Limb (tissue), 2 donors: ENCODE measurements around the gene IFNA2.
"Not testable (repeated sequence)": the region's sequence is repeated elsewhere in the genome, so short reads cannot be mapped to it uniquely, and the experiment has no call there.

Experiments
- DNase-seq, 2 donors: peaks; one replicate each; pipeline ENCODE4 v3.0.0-alpha.2; 2016; ENCODE audit errors: extremely low spot score in 2 of 2

IFNA2 gene

GRCh38 chr9:21385131-21385670, at the start of gene IFNA2:
TSS of gene IFNA2 (minus strand) at chr9:21385398. CDS start at chr9:21385329, 69 bp downstream.
- DNase-seq: no peak

- DNase-seq: not testable (repeated sequence)
These were observed 49.8 kb upstream of the IFNA2 start for GRCh38 chr9:21435015-21435383.

- DNase-seq: peak in 1 of 2 donors; percentile 40
These were observed 49.2 kb upstream of the IFNA2 start for GRCh38 chr9:21434202-21435014.

GRCh38 chr9:21432672-21433425, 47.7 kb upstream of the IFNA2 start:
- DNase-seq: no peak

- no peak for DNase-seq
These were observed 44.0 kb upstream of the IFNA2 start for GRCh38 chr9:21429191-21429590.

GRCh38 chr9:21428235-21428634, 43.0 kb upstream of the IFNA2 start:
- no peak for DNase-seq

- no peak for DNase-seq
These were observed 30.5 kb upstream of the IFNA2 start for GRCh38 chr9:21415493-21416267.

- DNase-seq: no peak
These were observed 29.2 kb upstream of the IFNA2 start for GRCh38 chr9:21414220-21414940.

- no peak for DNase-seq
These were observed 28.4 kb upstream of the IFNA2 start for GRCh38 chr9:21413624-21414023.

GRCh38 chr9:21413151-21413550, 28.0 kb upstream of the IFNA2 start:
- no peak for DNase-seq

- DNase-seq: no peak
These were observed 26.9 kb upstream of the IFNA2 start for GRCh38 chr9:21412107-21412506.

GRCh38 chr9:21408817-21409216, 23.6 kb upstream of the IFNA2 start, which contains the start of gene IFNA8:
TSS of gene IFNA8 (plus strand) at chr9:21409117. CDS start at chr9:21409177, 60 bp downstream.
- DNase-seq: no peak

- DNase-seq: no peak
These were observed 18.9 kb upstream of the IFNA2 start for GRCh38 chr9:21404146-21404545.

- peak in 1 of 2 donors; percentile 42 for DNase-seq
These were observed 17.4 kb upstream of the IFNA2 start for GRCh38 chr9:21402386-21403251.

GRCh38 chr9:21399956-21400355, 14.8 kb upstream of the IFNA2 start:
- DNase-seq: no peak

- no peak for DNase-seq
These were observed 13.8 kb upstream of the IFNA2 start for GRCh38 chr9:21398955-21399489.

- peak; percentile 32 to 82 for DNase-seq
These were observed 10.8 kb upstream of the IFNA2 start for GRCh38 chr9:21395778-21396717.

- no peak for DNase-seq
These were observed 7.1 kb upstream of the IFNA2 start for GRCh38 chr9:21392270-21392669.

- DNase-seq: no peak
These were observed 1.6 kb downstream of the IFNA2 start for GRCh38 chr9:21383627-21384026.
